Osteocyte (in vitro differentiated cells): ENCODE results near the gene JCAD. TPM values are rescaled to one million over a fixed set of nuclear protein-coding genes. Genes with fewer than 3 reads are reported as not detected.
"Not testable (repeated sequence)": the region's sequence is repeated elsewhere in the genome, so short reads cannot be mapped to it uniquely, and the experiment has no call there.

Experiments
- DNase-seq: peaks from one replicate; pipeline ENCODE4 v3.0.0; 2021; ENCODE audit warnings: mixed read lengths; ENCODE audit not compliant: unreplicated experiment; ENCODE audit errors: extremely low spot score
- H3K27ac Mint-ChIP-seq: one replicate; pipeline ENCODE4 v1.8.0; 2021; ENCODE audit warnings: mild to moderate bottlenecking, mixed read lengths; ENCODE audit not compliant: unreplicated experiment
- H3K27me3 Mint-ChIP-seq: one replicate; pipeline ENCODE4 v1.8.0; 2021; ENCODE audit warnings: mixed read lengths; ENCODE audit not compliant: unreplicated experiment
- H3K36me3 Mint-ChIP-seq: one replicate; pipeline ENCODE4 v1.8.0; 2021; ENCODE audit warnings: mixed read lengths; ENCODE audit not compliant: unreplicated experiment
- H3K4me1 Mint-ChIP-seq: one replicate; pipeline ENCODE4 v1.8.0; 2021; ENCODE audit warnings: mixed read lengths; ENCODE audit not compliant: unreplicated experiment
- H3K4me3 Mint-ChIP-seq: one replicate; pipeline ENCODE4 v1.8.0; 2021; ENCODE audit warnings: mild to moderate bottlenecking, moderate library complexity, mixed read lengths; ENCODE audit not compliant: unreplicated experiment
- H3K9me3 Mint-ChIP-seq: one replicate; pipeline ENCODE4 v1.8.0; 2021; ENCODE audit warnings: mixed read lengths; ENCODE audit not compliant: unreplicated experiment
- CTCF ChIP-seq: fragments of 200-600 bp; sonication (generic); IDR thresholded peaks from 2 replicates; pipeline ENCODE4 v1.5.0; 2021; ENCODE audit warnings: antibody characterized with exemption, mild to moderate bottlenecking, moderate library complexity
- total RNA-seq: library from RNA; stranded (reverse); gene quantifications from 2 replicates; pipeline ENCODE4 v1.2.1, GENCODE V29; 2021

Gene JCAD
- total RNA-seq, 1 donor from 2014 or later, result 7.5 TPM

DNA sequence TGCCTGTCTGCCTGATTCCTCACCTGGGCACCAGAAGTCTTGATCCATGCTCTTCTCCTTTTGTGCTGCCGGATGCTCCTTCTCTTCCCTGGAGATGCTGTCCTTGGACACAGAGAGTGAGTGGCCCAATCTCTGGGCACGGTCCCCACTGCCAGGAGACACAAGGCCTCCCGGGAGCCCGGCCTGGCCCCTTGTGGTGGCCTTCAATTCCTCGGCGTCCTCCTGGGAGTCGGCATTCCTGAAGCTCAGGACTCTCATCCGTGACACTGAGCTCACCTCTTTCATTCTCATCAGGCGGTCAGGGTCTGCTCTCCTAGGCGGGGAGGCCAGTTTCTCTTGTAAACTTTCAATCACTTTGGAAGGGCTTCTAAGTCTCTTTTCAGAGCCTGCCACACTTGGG, 33.3 kb downstream of the JCAD start:
- Mint-ChIP-seq H3K9me3 (no peaks in the 10 kb centered on the region), H3K36me3 (no peaks in the 10 kb centered on the region), H3K27me3 (no peaks in the 10 kb centered on the region), H3K27ac (no peak overlapping the region), H3K4me1 (peaks cover 3% of the 10 kb centered on the region), H3K4me3 (no peak overlapping the region)
- no peak for TF ChIP-seq CTCF
- DNase-seq, result no peak

DNA sequence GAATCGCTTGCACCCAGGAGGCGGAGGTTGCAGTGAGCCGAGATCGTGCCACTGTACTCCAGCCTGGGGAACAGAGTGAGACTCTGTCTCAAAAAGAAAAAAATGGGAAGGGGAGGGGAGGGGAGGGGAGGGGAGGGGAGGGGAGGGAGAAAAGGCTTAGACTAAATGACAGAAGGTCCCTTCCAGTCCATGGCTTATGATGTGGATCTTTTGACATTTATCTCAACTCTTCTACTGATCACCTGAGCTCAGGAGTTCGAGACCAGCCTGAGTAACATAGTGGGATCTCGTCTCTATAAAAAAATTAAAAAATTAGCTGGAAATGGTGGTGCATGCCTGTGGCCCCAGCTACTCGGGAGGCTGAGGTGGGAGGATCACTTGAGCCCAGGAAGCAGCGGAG, 34.0 kb downstream of the JCAD start:
- not testable (repeated sequence) for DNase-seq, H3K4me3 Mint-ChIP-seq, H3K4me1 Mint-ChIP-seq, H3K27ac Mint-ChIP-seq, H3K27me3 Mint-ChIP-seq, H3K9me3 Mint-ChIP-seq, H3K36me3 Mint-ChIP-seq

DNA sequence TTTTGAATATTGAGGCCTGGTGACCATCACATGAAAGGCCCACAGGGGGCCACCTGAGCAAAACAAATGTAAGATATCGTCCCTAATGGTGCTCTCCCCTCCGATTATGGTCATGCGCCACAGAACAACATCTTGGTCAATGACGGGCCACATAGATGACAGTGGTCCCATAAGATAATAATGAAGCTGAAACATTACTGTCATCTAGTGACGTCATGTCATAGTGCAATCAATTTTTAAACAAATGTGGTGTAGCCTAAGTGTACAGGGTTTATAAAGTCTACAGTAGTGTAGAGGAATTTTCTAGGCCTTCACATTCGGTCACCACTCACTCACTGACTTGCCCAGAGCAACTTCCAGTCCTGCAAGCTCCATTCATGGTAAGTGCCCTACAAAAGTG, 36.8 kb downstream of the JCAD start:
- no peak for DNase-seq
- Mint-ChIP-seq H3K9me3 (no peaks in the 10 kb centered on the region), H3K4me1 (no peaks in the 10 kb centered on the region), H3K27ac (no peak overlapping the region), H3K27me3 (no peaks in the 10 kb centered on the region), H3K4me3 (no peak overlapping the region), H3K36me3 (peaks cover 2% of the 10 kb centered on the region)
- peak; percentile 11 for TF ChIP-seq CTCF

- H3K4me1 Mint-ChIP-seq, result no peaks in the 10 kb centered on the region
- H3K36me3 Mint-ChIP-seq, result peaks cover 2% of the 10 kb centered on the region
- H3K27ac Mint-ChIP-seq, result no peak overlapping the region
- H3K4me3 Mint-ChIP-seq, result no peak overlapping the region
- H3K9me3 Mint-ChIP-seq, result no peaks in the 10 kb centered on the region
- DNase-seq, result no peak
- TF ChIP-seq CTCF, result no peak
- no peaks in the 10 kb centered on the region for H3K27me3 Mint-ChIP-seq
Observed at GRCh38 chr10:30019468-30019867, 39.9 kb downstream of the JCAD start.

GRCh38 chr10:30018496-30018895, 40.9 kb downstream of the JCAD start:
- no peak overlapping the region for H3K4me3 Mint-ChIP-seq
- no peaks in the 10 kb centered on the region for H3K27me3 Mint-ChIP-seq
- TF ChIP-seq CTCF, result no peak
- no peak overlapping the region for H3K27ac Mint-ChIP-seq
- peaks cover 2% of the 10 kb centered on the region for H3K36me3 Mint-ChIP-seq
- H3K9me3 Mint-ChIP-seq, result no peaks in the 10 kb centered on the region
- peaks cover 8% of the 10 kb centered on the region for H3K4me1 Mint-ChIP-seq
- no peak for DNase-seq

DNA sequence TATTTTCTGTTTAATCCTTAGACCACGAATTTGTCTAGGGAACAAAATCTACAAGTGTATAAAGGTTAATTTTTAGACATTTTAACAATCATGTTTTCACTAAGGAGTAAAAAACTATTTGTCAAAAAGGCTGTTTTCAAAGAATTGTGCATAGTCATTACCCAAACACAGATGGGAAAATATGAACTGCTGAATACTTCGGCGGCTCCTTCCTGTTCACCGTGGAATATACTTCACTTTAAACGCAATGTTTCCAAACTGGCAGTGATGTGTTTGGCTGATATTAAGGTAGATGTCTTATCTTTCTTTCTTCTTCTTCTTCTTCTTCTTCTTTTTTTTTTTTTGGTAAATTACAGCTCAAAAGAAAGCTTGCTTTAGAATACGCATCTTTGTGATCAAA, 41.4 kb downstream of the JCAD start:
- no peaks in the 10 kb centered on the region for H3K27me3 Mint-ChIP-seq
- no peak overlapping the region for H3K4me3 Mint-ChIP-seq
- TF ChIP-seq CTCF, result no peak
- no peak overlapping the region for H3K27ac Mint-ChIP-seq
- DNase-seq, result no peak
- peaks cover 13% of the 10 kb centered on the region for H3K4me1 Mint-ChIP-seq
- peaks cover 2% of the 10 kb centered on the region for H3K36me3 Mint-ChIP-seq
- no peaks in the 10 kb centered on the region for H3K9me3 Mint-ChIP-seq
